ENCODE data around the gene C1QTNF3.

The C1QTNF3 gene

GRCh38 chr5:34053571-34054399, 10.8 kb upstream of the C1QTNF3 start:
- TF ChIP-seq CTCF (conservative IDR thresholded peaks at IDR 0.05) (no peak), ZFX (IDR thresholded peaks at IDR 0.05) (no peak)
- H3K27ac ChIP-seq: no peak overlapping the region

GRCh38 chr5:34053133-34053532, 10.1 kb upstream of the C1QTNF3 start:
- no peak overlapping the region for H3K27ac ChIP-seq
- TF ChIP-seq ZFX (IDR thresholded peaks at IDR 0.05) (no peak), CTCF (conservative IDR thresholded peaks at IDR 0.05) (no peak)

- peak overlapping the region; percentile 45 for H3K27ac ChIP-seq
- TF ChIP-seq ZFX (IDR thresholded peaks at IDR 0.05) (no peak), CTCF (conservative IDR thresholded peaks at IDR 0.05) (no peak)
Measured at GRCh38 chr5:34051374-34051980, 8.5 kb upstream of the C1QTNF3 start.

- TF ChIP-seq ZFX (IDR thresholded peaks at IDR 0.05) (no peak), CTCF (conservative IDR thresholded peaks at IDR 0.05) (no peak)
- no peak overlapping the region for H3K27ac ChIP-seq
Measured at GRCh38 chr5:34047774-34048572, 5.0 kb upstream of the C1QTNF3 start.

GRCh38 chr5:34047143-34047542, 4.1 kb upstream of the C1QTNF3 start:
- H3K27ac ChIP-seq: no peak overlapping the region

GRCh38 chr5:34045996-34046395, 3.0 kb upstream of the C1QTNF3 start:
- TF ChIP-seq ZFX (IDR thresholded peaks at IDR 0.05): no peak
- TF ChIP-seq CTCF (conservative IDR thresholded peaks at IDR 0.05): no peak
- no peak overlapping the region for H3K27ac ChIP-seq

More at GRCh38 chr5:34047143-34047542, 4.1 kb upstream of the C1QTNF3 start:
- TF ChIP-seq ZFX (IDR thresholded peaks at IDR 0.05) (no peak), CTCF (conservative IDR thresholded peaks at IDR 0.05) (no peak)

GRCh38 chr5:34045023-34045422, 2.0 kb upstream of the C1QTNF3 start:
- TF ChIP-seq CTCF (conservative IDR thresholded peaks at IDR 0.05) (no peak), ZFX (IDR thresholded peaks at IDR 0.05) (no peak)
- H3K27ac ChIP-seq: no peak overlapping the region

Measured in C4-2B (cell line).